Measurements from ENCODE around the gene ITGB8. TPM values are rescaled to one million over a fixed set of nuclear protein-coding genes. Genes with fewer than 3 reads are reported as not detected.
A peak's percentile ranks its signal among the peaks of the same experiment; 100 is the strongest.

Gene ITGB8
- total and polyA plus RNA-seq, 2 of the 4 experiments (the other 2 are of a cell fraction): 2.6 to 10.2 TPM

DNA sequence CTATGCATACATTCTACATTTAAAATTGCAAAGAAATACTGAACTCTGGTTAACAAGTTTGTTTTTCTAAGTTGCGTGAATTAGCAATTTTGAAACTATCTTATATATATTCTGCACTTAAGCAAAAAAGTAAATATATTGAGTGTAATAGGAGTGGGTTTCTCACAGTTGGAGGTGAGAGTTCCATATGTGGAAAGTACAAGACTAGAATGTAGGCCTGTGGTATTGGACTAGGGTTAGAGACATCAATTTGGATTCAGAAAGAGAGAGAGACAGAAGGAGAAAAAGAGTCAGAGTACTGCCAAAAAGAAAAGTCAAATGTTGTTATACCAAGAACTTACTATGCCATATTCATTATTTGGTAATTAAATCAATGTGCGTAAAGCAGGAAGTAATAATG is 47.3 kb upstream of the ITGB8 start:
- POLR2A ChIA-PET (ENCODE audit: unreplicated experiment): no interaction called here
- CTCF ChIA-PET: no interaction called here

More for the DNA sequence above, 47.3 kb upstream of the ITGB8 start:
- no CpG with 5 or more reads among the region's 2 CpGs for WGBS, 2 experiments (ENCODE audit: extremely low coverage in 2 of 2, insufficient read length in 1 of 2)
- H4K8ac ChIP-seq (ENCODE audit: low read depth in 2 of 2, low read length in 2 of 2): no peak overlapping the region
- dilution Hi-C loops (cut with HindIII; ENCODE audit: low sequenced_read_pairs, unreplicated experiment): no loop called here
- intact Hi-C loops (cut with micrococcal nuclease): no loop called here
- no peak for ATAC-seq (ENCODE audit: low read depth)
- no TSS peak for BruUV-seq (replicated peaks)
- H4K20me1 ChIP-seq (ENCODE audit: insufficient read depth, low read length): no peaks in the 10 kb centered on the region
- TF ChIP-seq NFE2L2 (IDR thresholded peaks at IDR 0.05; ENCODE audit: low read depth, low read length) (no peak), SMC3 (IDR thresholded peaks at IDR 0.05; ENCODE audit: low read depth, low read length) (no peak)
- H3K36me3 ChIP-seq (ENCODE audit: control insufficient read depth, insufficient read depth, low read length): no peaks in the 10 kb centered on the region
- peak overlapping the region; percentile 64; the same call in 1 of the 2 replicates for H2BK120ac ChIP-seq (ENCODE audit: low read depth, low read length)
- no peak overlapping the region for H2BK5ac ChIP-seq (ENCODE audit: low read depth, low read length, poor library complexity, severe bottlenecking)
- H4K5ac ChIP-seq (ENCODE audit: low read depth, low read length): no peak overlapping the region
- no peak for DNase-seq
- no peak overlapping the region for H3K23ac ChIP-seq (ENCODE audit: low read depth, low read length)
- H2AK9ac ChIP-seq (replicated peaks; ENCODE audit: low read depth, low read length, poor library complexity): no peak overlapping the region
- H3K14ac ChIP-seq (replicated peaks; ENCODE audit: low read depth, low read length): no peak overlapping the region
- H2BK15ac ChIP-seq (ENCODE audit: low read depth, low read length): no peak overlapping the region; the same call in 1 of the 3 replicates
- H3K18ac ChIP-seq (ENCODE audit: low read depth, low read length): no peak overlapping the region
- H3K56ac ChIP-seq (ENCODE audit: extremely low read depth, insufficient read depth, low read length): no peak overlapping the region
- H3K9me1 ChIP-seq (ENCODE audit: insufficient read depth, low read length): no peaks in the 10 kb centered on the region
- H3K4me3 ChIP-seq (ENCODE audit: insufficient read depth, low read depth, low read length): no peak overlapping the region
- H3K4me1 ChIP-seq (ENCODE audit: control insufficient read depth, insufficient read depth, low read length): no peaks in the 10 kb centered on the region
- H2AFZ ChIP-seq (replicated peaks; ENCODE audit: low read length, poor library complexity): no peak overlapping the region
- no peak overlapping the region for H3K9ac ChIP-seq (ENCODE audit: low read depth, low read length)
- no peaks in the 10 kb centered on the region for H3K79me1 ChIP-seq (ENCODE audit: low read depth in 1 of 2, low read length in 2 of 2)
- no peak overlapping the region for H4K91ac ChIP-seq (ENCODE audit: insufficient read depth, low read depth, low read length)
- no peak overlapping the region for H2BK20ac ChIP-seq (ENCODE audit: low read depth, low read length)
- no peak overlapping the region for H3K27ac ChIP-seq (ENCODE audit: insufficient read depth, low read length)
- in situ Hi-C loops (cut with MboI; ENCODE audit: low sequenced_read_pairs): no loop called here
- no peak overlapping the region for H3K4me2 ChIP-seq (ENCODE audit: low read depth, low read length)
- no peaks in the 10 kb centered on the region for H3K27me3 ChIP-seq (ENCODE audit: control insufficient read depth, insufficient read depth, low read length)
- no peak overlapping the region for H3K4ac ChIP-seq (ENCODE audit: low read depth, low read length)
- H3K9me3 ChIP-seq (ENCODE audit: control insufficient read depth, insufficient read depth, low read length): no peaks in the 10 kb centered on the region
- no peak overlapping the region for H2AK5ac ChIP-seq (ENCODE audit: low read depth, low read length)

Data from IMR-90 (cell line).